Measurements from ENCODE around the gene SLIT1.

The SLIT1 gene

DNA sequence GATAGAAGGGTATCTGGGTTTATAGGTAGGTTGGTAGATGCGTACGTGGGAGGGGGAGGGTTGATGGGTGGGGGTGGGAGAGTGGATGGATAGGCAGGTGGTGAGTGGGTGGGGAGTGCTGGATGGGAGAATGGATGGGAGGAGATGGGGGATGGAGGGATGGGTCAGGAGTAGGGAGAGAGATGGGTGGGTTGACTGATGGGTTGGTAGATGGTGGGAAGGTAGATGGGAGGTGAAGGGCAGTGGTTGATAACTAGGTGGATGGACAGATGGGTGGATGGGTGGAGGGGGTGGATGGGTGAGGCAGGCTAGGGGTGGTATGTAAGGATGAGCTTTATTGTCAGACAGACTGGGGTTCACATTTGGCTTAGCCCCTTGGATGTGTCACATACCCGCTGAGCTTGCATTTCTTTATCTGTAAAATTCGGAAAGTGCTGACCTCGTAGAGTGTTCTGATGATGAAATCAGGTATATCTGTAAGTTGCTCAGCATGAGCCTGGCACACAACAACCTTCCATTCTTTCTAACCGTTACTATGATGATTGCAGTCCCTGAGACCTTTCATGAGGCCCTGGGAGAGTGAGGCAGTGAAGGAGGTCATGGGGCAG, 34.3 kb downstream of the SLIT1 start:
- TF ChIP-seq POLR2A (IDR thresholded peaks at IDR 0.05; ENCODE audit: low read depth, low read length): no peak
- no peak for FAIRE-seq
- DNase-seq (ENCODE audit: insufficient read length, low spot score): no peak

DNA sequence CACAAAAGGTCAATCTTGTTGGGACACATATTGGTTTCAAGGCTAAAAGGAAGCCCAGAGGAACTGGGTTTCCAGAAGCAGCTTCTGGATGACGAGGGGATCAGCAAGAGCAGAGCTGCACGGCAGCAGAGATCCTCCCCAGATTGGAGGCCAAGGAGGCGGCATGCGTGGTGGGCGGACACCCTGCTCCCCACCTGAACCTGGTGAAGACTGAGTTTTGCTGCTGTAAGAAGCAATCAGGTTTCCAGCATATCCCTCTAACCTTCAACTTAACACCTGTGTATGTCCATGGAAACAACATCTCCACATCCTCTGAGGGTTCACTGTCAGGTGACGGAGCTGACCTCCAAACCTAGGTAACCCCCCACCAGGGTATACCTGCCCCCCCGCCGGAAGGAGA, 35.1 kb downstream of the SLIT1 start:
- TF ChIP-seq POLR2A (IDR thresholded peaks at IDR 0.05; ENCODE audit: low read depth, low read length): no peak
- FAIRE-seq: no peak
- DNase-seq (ENCODE audit: insufficient read length, low spot score): no peak

DNA sequence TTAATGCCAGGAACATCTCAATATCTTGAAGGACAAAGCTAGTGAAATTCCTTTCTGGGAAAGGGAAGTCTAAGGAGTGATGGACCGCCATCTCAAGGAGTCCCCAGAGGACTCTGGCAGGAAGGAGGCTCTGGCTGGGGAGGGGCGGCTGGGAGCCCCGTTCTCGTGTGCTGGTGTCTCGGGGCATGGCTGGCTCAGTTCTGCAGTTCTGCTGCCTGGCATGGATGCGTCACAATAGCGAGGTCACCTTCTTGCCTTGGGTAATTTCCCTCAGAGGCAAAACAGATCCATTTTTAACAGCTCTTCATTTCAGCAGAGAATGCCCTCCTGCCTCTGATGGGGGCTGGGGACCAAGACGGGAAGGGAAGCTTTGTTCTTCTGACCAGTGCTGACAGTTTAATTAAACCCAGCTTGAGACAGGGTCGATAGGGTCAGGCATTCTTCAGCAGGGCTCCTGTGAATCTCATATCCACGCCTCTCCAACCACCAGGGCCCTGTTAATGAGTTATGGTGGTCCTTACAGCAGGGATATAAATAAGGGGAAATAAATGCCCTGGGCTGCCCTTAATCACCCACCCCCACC, 35.7 kb downstream of the SLIT1 start:
- no peak for TF ChIP-seq POLR2A (IDR thresholded peaks at IDR 0.05; ENCODE audit: low read depth, low read length)
- DNase-seq (ENCODE audit: insufficient read length, low spot score): no peak
- FAIRE-seq: no peak

DNA sequence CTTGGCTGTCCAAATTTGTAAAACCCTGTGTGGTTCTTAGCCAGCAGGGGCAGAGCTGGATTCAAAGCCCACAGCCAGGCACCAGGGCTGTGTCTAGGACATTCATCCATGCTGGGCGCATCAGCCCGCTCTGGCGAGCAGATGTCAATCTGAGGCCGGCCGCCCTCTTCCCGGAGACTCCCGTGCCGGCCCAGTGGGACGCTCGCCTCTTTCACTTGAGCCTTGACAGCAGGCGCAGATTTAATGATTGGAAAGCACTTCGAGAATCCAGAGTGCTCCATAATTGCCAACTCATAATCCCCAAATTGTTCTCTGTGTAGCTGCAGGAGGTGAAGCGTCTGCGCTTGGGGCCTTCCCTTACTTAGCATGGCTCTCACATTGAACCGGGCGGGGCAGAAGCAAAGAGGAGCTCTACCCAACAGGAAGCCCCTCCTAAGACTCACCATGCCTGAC, 36.7 kb downstream of the SLIT1 start:
- no peak for DNase-seq (ENCODE audit: insufficient read length, low spot score)
- FAIRE-seq: no peak
- TF ChIP-seq POLR2A (IDR thresholded peaks at IDR 0.05; ENCODE audit: low read depth, low read length): no peak

DNA sequence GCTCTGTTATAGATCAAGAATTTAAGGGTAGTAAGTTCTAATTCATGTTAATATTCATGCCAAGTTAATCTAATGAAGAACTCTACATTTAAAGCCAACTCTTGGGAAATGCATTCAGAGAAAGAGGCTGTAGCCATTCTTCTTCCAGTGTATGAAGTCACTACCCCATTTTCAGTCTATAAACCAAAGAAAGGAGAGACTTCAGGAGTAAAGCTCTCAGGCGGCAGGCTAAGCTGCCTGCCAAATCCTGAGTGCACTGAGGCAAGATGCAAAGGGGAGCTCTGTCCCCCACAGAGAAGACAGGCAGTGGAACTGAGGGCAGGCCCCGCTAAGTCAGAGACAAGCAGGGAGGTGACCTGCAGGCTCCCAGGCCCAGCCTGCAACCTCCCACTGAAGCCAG, 41.5 kb downstream of the SLIT1 start:
- TF ChIP-seq POLR2A (IDR thresholded peaks at IDR 0.05; ENCODE audit: low read depth, low read length): no peak
- DNase-seq (ENCODE audit: insufficient read length, low spot score) (no peak), FAIRE-seq (no peak)

DNA sequence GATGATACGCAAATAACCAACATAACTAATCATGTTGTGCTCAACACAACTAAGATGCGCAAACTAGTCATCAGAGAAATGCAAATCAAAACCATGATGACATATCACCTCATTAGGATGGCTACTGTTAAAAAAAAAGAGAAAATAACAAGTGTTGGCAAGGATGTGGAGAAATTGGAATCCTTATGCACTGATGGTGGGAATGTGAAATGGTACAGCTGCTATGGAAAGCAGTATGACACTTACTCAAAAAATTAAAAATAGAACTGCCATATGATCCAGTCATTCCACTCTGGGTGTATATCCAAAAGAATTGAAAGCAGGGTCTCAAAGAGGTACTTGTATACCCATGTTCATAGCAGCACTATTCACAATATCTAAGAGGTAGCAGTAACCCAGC, 42.9 kb downstream of the SLIT1 start:
- TF ChIP-seq POLR2A (IDR thresholded peaks at IDR 0.05; ENCODE audit: low read depth, low read length): no peak
- no peak for FAIRE-seq
- no peak for DNase-seq (ENCODE audit: insufficient read length, low spot score)

DNA sequence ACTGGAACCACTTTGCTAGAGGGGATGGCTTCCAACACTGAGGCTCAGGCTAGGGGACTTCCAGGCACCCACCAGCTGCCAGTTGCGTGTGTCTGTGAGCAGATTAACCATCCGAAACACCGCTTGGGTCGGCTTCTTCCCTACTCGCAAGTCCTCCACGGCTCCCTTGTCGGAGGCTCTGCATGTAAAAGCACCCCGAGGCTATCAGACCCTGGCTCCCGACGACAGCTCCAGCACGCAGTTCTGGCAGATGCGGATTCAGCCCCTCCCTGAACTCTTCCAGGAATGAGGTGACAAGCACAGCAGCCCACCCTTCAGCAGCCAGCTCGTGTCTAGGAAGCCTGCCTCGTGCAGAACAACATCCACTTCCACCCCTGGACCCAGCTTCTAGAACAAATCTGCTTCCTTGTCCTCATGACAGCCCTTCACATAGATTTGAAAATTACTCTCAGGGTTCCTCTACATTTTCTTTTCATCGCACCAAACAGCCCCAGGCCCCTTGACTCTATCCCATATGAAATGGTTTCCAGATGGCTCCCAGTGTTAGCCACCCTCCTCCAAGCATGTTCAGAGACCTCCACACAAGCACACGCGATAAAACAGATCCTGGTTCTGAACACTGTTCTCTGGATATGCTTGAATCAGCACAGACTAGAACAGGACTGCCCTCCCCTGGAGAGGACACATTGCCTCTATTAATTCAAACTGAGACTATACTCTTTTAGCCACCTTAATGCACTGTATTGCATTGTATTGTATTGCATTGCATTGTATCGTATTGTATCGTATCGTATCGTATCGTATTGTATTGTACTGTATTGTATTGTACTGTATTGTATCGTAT, 44.6 kb downstream of the SLIT1 start:
- no peak for FAIRE-seq
- no peak for DNase-seq (ENCODE audit: insufficient read length, low spot score)
- TF ChIP-seq POLR2A (IDR thresholded peaks at IDR 0.05; ENCODE audit: low read depth, low read length): no peak

- no peak for DNase-seq (ENCODE audit: insufficient read length, low spot score)
- FAIRE-seq: no peak
- no peak for TF ChIP-seq POLR2A (IDR thresholded peaks at IDR 0.05; ENCODE audit: low read depth, low read length)
These were observed 45.5 kb downstream of the SLIT1 start for GRCh38 chr10:97140049-97140846.

DNA sequence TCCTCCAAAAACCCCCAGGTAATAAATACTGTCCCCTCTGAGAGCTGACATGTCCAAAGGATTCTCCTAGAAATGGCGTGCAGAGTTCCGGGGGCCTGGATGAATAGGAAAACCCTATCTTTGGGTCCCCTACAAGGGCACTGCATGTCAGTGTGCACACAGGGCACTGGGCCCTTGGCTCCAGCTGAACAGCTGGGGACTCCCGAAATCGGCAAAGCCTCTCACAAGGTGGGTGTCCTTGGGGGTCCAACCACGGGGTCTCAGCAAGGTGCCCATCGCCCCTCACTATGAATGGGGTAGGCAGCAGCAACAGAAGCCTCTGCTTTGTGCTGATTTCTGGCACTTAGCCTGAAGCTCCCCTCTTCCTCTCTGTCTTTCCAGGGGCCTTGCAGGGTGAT, 46.1 kb downstream of the SLIT1 start:
- no peak for TF ChIP-seq POLR2A (IDR thresholded peaks at IDR 0.05; ENCODE audit: low read depth, low read length)
- FAIRE-seq (no peak), DNase-seq (ENCODE audit: insufficient read length, low spot score) (no peak)

DNA sequence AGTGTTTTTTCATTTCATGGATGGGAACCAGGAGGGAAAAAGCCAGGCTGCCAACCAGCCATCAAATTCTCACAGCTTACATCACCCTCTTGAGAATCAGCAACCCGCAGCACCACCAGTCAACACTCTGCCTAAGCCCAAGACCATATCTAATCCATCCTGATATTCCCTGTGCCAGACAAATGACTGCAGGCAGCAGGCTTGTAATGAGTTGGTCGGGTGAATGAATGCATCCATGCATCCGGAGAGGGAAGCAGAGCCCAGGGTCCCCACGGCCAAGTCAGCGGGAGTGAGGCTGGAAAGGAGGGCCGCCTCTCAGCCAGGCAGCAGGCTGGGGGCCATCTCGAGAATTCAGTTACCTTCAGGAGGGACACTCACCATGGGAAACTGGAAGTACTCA, 46.9 kb downstream of the SLIT1 start:
- DNase-seq (ENCODE audit: insufficient read length, low spot score) (no peak), FAIRE-seq (no peak)
- TF ChIP-seq POLR2A (IDR thresholded peaks at IDR 0.05; ENCODE audit: low read depth, low read length): no peak

GRCh38 chr10:97138174-97138573, 47.6 kb downstream of the SLIT1 start:
- no peak for TF ChIP-seq POLR2A (IDR thresholded peaks at IDR 0.05; ENCODE audit: low read depth, low read length)
- DNase-seq (ENCODE audit: insufficient read length, low spot score) (no peak), FAIRE-seq (no peak)

- no peak for TF ChIP-seq POLR2A (IDR thresholded peaks at IDR 0.05; ENCODE audit: low read depth, low read length)
- FAIRE-seq (no peak), DNase-seq (ENCODE audit: insufficient read length, low spot score) (no peak)
These were observed 49.0 kb downstream of the SLIT1 start for GRCh38 chr10:97136756-97137155.

DNA sequence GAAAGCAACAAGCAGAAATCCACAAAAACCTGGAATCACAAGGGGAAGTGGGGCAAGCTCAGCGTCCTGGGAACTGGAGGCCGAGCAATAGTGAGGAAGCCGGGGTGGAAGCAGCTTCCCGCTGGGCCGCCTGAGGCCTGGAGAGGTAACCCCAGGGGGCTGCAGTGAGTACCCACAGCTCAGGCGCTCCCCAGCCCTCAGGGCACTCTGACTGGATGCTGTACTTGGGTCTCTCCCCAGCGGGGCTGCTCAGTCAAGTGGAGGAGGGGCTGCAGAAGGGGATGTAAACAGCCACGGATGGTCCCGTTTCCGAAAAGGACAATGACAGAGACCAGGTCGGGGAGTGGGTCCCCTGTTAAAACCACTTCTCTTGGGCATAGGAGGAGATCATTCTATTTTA, 50.3 kb downstream of the SLIT1 start:
- DNase-seq (ENCODE audit: insufficient read length, low spot score) (no peak), FAIRE-seq (no peak)
- TF ChIP-seq POLR2A (IDR thresholded peaks at IDR 0.05; ENCODE audit: low read depth, low read length): no peak

- DNase-seq (ENCODE audit: insufficient read length, low spot score) (no peak), FAIRE-seq (no peak)
- no peak for TF ChIP-seq POLR2A (IDR thresholded peaks at IDR 0.05; ENCODE audit: low read depth, low read length)
These were observed 50.8 kb downstream of the SLIT1 start for GRCh38 chr10:97134983-97135382.
